GM21390 (cell line): ENCODE data around the gene FAM83E.
"Not testable (repeated sequence)": the region's sequence is repeated elsewhere in the genome, so short reads cannot be mapped to it uniquely, and the experiment has no call there.

ENCODE experiments used
- ATAC-seq: cut with Tn5 transposase; IDR thresholded peaks from one replicate; pipeline ENCODE4 v1.9.1; 2021; ENCODE audit not compliant: unreplicated experiment

Gene FAM83E

GRCh38 chr19:48614436-48615230 lies at the start of gene FAM83E:
Gene FAM83E, minus strand, starts transcription at chr19:48615076. Its CDS starts 1,704 bp downstream, at chr19:48613372.
- no peak for ATAC-seq

- ATAC-seq = no peak
These were observed 49.6 kb upstream of the FAM83E start for GRCh38 chr19:48664476-48664875.

- no peak for ATAC-seq
These were observed 48.8 kb upstream of the FAM83E start for GRCh38 chr19:48663667-48664066.

GRCh38 chr19:48661711-48662090 lies 46.8 kb upstream of the FAM83E start:
- ATAC-seq = no peak

GRCh38 chr19:48660852-48661710 lies 46.2 kb upstream of the FAM83E start:
- peak; percentile 77 for ATAC-seq

- ATAC-seq = no peak
These were observed 44.9 kb upstream of the FAM83E start for GRCh38 chr19:48659768-48660167.

DNA sequence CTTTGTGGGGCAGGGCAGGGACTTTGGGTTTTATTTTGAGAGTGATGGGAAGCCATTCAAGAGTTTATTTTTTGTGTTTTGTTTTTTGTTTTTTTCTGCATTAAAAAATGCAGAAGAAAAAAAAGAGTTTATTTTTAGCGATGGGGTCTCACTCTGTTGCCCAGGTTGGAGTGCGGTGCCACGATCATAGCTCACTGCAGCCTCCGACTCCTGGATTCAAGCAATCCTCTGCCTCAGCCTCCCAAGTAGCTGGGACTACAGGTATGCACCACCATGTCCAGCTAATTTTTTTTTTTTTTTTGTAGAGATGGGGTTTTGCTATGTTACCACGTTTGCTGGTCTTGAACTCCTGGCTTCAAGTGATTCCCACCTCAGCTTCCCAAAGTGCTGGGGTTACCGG lies 43.6 kb upstream of the FAM83E start:
- no peak for ATAC-seq

DNA sequence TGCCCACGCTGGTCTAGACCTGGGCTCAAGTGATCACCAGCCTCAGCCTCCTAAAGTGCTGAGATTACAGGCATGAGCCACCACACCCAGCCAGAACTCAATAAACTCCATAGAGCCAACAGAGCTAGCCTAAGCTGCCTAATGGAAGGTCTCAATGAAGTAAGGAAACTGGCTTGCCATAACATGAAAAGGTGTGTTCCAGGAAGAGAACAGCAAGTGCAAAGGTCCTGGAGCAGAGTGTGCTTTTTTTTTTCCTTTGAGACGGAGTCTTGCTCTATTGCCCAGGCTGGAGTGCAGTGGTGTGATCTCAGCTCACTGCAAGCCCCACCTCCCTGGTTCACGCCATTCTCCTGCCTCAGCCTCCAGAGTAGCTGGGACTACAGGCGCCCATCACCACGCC lies 43.0 kb upstream of the FAM83E start:
- not testable (repeated sequence) for ATAC-seq

DNA sequence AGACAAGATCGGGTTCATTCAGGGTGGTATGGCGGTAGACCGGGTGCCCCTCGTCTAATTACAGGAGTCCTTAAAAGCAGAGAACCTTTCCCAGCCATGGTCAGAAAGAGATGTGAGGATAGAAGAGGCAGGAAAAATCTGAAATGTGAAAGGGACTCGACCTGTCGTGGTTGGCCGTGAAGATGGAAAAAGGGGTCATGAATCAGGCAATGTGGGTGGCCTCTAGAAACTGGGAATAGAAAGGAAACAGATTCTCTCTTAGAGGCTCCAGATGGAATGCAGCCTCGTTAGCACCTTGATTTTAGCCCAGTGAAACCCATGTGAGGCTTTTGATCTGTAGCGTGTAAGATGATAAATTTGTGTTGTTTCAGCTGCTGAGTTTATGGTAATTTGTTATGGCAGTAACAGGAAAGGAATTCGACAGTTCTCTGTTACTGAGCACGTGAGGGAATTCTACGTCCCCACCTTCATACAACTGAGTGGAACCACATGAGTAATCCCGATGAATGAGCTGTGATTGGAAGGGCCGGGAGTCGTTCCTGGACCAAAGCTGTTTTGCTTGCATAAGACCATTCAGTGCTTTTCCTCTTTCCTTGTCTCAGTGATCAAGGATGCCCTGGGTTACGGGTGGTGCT lies 42.1 kb upstream of the FAM83E start:
- ATAC-seq = no peak

DNA sequence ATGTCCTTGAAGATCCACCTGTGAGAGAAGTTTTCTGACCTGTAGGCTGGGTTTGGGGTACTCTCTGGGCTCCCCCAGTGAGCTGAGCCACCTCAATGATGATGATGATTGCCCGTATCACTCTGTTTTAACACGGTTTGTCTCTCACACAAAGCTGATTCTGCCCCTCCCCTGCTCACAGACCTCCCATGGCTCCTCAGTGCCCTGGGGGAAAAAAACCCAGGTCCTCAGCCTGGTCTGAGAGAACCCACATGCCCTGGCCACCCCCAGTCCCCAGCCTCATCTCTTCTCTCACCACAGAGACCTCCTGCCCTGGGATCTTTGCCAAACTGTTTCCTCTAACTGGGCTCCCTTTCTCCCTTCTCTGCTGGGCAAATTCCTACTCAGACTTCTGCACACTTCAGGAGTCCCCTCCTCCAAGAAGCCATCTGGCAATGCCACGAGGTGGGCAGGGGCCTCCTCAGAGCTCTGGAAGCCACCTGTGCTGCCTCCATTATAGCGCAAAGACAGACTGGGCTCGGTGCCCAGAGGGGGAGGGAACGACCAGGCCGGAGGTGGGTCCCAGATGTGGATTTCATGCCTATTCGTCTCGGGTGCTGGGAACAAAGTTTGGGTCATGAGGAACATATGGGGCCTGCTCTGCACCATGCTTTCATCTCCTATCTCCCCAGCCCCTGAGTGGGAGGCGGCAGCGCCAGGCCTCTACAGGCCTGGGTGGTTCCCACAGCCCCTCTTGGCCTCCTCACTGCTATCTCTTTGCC lies 39.6 kb upstream of the FAM83E start:
- ATAC-seq = no peak

DNA sequence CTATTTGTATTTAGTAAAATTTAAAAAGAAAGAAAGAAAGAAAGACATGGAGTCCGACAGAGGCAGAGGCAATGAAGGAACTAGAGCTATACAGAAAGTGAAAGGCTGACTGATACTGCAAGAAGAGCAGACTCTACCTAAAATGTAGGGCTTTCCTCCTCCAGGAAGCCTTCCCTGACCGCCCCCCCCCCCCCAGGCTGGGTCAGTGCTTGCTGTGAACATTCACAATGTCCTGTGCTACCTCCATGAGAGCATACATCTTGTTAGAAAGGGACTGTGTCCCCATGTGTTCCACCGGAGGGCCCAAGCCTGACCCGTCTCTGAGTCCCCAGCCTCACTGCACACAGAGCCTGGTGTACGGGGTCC lies 36.8 kb upstream of the FAM83E start:
- ATAC-seq = no peak

GRCh38 chr19:48650974-48651682 lies 36.3 kb upstream of the FAM83E start:
- no peak for ATAC-seq

GRCh38 chr19:48648134-48648533 lies 33.3 kb upstream of the FAM83E start:
- ATAC-seq = no peak

GRCh38 chr19:48646722-48647216 lies 31.9 kb upstream of the FAM83E start:
- no peak for ATAC-seq

GRCh38 chr19:48646001-48646721 lies 31.3 kb upstream of the FAM83E start, which contains the start of gene CA11:
Gene CA11, minus strand, starts transcription at chr19:48646187. Its CDS starts 555 bp downstream, at chr19:48645632.
- ATAC-seq = peak; percentile 79

DNA sequence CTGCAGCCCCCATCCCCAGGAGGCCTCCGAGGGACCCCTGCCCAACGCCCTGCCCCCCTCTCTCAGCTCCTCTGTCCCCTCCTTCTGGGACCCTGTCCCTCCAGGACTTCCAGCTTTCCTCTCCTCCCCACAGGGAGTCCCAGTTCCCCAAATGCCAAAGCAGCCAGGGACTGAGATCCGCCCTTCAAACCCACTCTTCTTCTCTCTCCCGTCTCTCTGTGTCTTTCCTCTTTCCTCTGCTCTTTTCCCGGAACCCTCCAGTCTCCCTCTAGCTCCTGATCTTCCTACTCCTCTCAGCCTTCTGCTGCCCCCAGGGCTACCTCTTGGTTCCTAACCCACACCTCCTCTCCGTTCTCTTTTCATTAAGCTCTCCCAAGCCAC lies 30.7 kb upstream of the FAM83E start:
- no peak for ATAC-seq

DNA sequence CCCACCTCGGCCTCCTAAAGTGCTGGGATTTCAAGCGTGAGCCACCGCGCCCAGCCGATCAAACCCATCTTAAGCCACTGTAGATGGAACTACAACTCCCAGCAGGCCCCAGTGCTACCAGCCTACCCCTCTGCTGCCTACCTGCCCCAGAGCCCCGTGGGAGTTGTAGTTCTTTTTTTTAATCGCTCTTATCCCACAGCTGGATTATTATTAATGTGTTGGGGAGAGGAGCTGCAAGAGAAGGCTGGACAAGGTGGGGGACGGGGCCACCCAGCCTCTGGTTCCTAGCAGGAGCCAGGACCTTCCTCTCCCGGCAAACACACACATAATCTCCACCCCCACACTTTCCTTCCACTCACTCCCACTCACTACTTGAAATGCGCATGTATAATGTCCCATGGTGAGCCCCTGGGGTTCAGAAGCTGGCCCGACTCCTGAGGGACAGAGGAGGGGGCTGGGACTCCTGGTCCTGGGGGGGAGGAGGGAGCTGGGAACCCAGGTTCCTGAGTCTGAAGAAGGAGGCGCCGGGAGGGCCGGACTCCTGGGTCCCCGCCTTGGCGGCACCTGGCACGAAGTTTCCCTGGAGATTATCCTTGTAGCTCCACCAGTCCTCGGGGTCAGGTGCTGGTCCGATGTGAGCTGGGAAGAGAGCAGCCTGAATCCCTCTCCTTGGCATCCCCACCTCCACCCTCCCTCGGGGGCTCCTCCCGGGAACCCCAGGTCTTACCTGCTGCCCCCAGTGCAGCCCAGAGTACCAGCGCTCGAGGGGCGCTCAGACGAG lies 30.2 kb upstream of the FAM83E start:
- no peak for ATAC-seq

DNA sequence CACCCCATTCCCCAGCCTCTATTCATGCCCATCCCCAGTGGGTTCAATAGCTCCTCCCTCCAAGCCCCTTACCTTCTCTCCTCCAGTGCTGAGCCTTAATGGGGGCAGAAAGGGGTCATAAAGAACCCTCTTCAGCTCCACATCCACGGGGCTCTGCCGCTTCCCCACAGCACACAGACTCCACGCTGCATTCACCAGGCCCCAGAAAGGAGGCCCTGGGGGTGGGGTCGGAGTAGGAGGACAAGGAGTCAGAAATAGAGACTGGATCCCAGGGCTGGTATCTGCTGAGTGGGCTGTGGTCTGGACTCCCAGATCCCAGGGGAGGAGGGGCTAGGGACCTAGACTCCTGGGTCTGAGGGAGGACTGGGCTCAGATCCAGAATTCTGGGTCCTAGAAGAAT lies 29.5 kb upstream of the FAM83E start:
- ATAC-seq = no peak

GRCh38 chr19:48642862-48643261 lies 28.0 kb upstream of the FAM83E start:
- no peak for ATAC-seq
